Measurements from ENCODE around the gene SLC4A8. TPM values are rescaled to one million over a fixed set of nuclear protein-coding genes. Genes with fewer than 3 reads are reported as not detected.
A peak's percentile ranks its signal among the peaks of the same experiment; 100 is the strongest.

The SLC4A8 gene
- total and polyA plus RNA-seq, 8 donors, result 0.29 to 9.7 (median 0.97) TPM

DNA sequence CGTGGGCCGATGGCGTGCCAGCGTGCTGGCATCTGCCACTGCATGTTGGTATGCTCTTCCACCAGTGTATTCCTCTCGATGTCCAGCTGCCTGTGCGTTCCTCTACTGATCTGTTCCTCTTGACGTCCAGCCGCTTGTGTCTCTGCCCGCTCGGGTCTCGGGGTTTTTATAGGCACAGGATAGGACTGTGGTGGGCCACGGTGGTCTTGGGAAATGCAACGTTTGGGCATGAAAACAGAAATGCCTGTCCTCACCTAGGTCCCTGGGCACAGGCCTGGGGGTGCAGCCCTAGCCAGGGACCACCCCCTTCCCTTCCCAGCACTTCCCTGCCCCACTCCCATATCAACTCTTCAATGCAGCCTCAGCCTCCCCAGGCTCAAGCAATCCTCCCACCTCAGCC lies 23.1 kb upstream of the SLC4A8 start:
- Histone ChIP-seq H3K4me3 (no peak overlapping the region), H3K4me1 (peaks cover 0 to 13% (median 0%) of the 10 kb centered on the region in 4 donors), H3K27me3 (peaks cover 0 to 11% (median 0%) of the 10 kb centered on the region in 3 donors), H3K36me3 (no peaks in the 10 kb centered on the region), H3K27ac (peak overlapping the region in 1 of 5 donors; percentile 18), H3K9me3 (no peaks in the 10 kb centered on the region)
- intact Hi-C loops (cut with DNase I; ENCODE audit: low total_unique reads), result no loop called here
- DNase-seq, result no peak
- no peak for TF ChIP-seq POLR2AphosphoS5 (IDR thresholded peaks at IDR 0.05)
- TF ChIP-seq POLR2A (IDR thresholded peaks at IDR 0.05), result no peak
- no peak for TF ChIP-seq CTCF (IDR thresholded peaks at IDR 0.05)
- no peak for TF ChIP-seq EP300 (IDR thresholded peaks at IDR 0.05)
- WGBS, 5 donors, result 79 to 88% (median 84%) methylated on average over 13 of the region's 13 CpGs

DNA sequence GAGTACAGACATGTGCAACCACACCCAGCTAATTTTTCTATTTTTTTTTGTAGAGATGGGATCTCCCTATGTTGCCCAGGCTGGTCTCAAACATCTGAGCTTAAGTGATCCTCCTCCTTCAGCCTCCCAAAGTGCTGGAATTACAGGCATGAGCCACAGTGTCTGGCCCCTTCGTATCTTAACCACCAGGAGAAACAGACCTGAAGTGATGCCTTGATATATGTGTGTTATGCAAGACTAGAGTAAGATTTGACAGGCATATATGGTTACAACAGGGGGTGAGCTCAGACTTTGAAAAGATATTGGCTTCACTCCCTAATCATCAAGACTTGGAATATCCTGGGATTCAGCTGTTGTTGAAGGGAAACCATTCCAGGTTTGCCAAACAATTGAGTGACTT lies 22.7 kb upstream of the SLC4A8 start:
- H3K27ac ChIP-seq, result no peak overlapping the region
- H3K27me3 ChIP-seq, result peaks cover 0 to 11% (median 0%) of the 10 kb centered on the region in 3 donors
- H3K4me1 ChIP-seq, result peaks cover 0 to 17% (median 0%) of the 10 kb centered on the region in 4 donors
- no peak for DNase-seq
- intact Hi-C loops (cut with DNase I; ENCODE audit: low total_unique reads), result no loop called here
- no peaks in the 10 kb centered on the region for H3K9me3 ChIP-seq
- H3K36me3 ChIP-seq, result no peaks in the 10 kb centered on the region
- no peak for TF ChIP-seq CTCF (IDR thresholded peaks at IDR 0.05)
- no peak for TF ChIP-seq EP300 (IDR thresholded peaks at IDR 0.05)
- H3K4me3 ChIP-seq, result no peak overlapping the region
- 0 to 50% (median 0%) methylated on average over 1 of the region's 1 CpG for WGBS, 5 donors

DNA sequence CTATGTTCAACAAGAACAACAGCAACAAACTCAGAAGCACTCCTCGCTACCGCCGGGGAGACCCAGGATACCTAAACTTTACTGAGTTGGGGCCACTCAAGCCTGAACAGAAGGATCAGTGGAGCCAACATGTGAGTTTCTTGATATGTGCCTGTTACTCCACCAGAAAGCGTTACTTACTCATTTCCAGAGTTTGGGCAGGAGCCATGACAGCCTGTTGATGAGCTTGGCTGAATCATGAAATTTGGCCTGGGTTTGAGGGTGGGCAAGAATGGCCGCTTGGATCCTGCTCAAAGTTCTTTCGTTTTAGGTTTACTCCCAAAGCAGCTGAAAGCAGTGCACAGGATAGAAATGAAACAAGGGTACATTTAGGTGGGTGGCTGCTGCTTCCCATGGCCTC lies 21.5 kb upstream of the SLC4A8 start:
- no peak for DNase-seq
- Histone ChIP-seq H3K27me3 (peaks cover 0 to 11% (median 0%) of the 10 kb centered on the region in 3 donors), H3K4me1 (peaks cover 0 to 20% (median 0%) of the 10 kb centered on the region in 4 donors), H3K36me3 (no peaks in the 10 kb centered on the region), H3K9me3 (no peaks in the 10 kb centered on the region), H3K4me3 (no peak overlapping the region), H3K27ac (no peak overlapping the region)
- 84 to 97% (median 95%) methylated on average over 6 of the region's 6 CpGs for WGBS, 5 donors
- intact Hi-C loops (cut with DNase I; ENCODE audit: low total_unique reads), result no loop called here
- TF ChIP-seq POLR2A (IDR thresholded peaks at IDR 0.05), result no peak
- no peak for TF ChIP-seq EP300 (IDR thresholded peaks at IDR 0.05)
- TF ChIP-seq POLR2AphosphoS5 (IDR thresholded peaks at IDR 0.05), result no peak
- TF ChIP-seq CTCF (IDR thresholded peaks at IDR 0.05), result no peak

GRCh38 chr12:51403681-51404136 lies 20.9 kb upstream of the SLC4A8 start:
- WGBS, 5 donors, result 68 to 91% (median 89%) methylated on average over 3 to 4 of the region's 4 CpGs
- peaks cover 0 to 20% (median 0%) of the 10 kb centered on the region in 4 donors for H3K4me1 ChIP-seq
- DNase-seq, result no peak

More at GRCh38 chr12:51403681-51404136, 20.9 kb upstream of the SLC4A8 start:
- intact Hi-C loops (cut with DNase I; ENCODE audit: low total_unique reads), result no loop called here
- TF ChIP-seq CTCF (IDR thresholded peaks at IDR 0.05), result no peak
- TF ChIP-seq POLR2A (IDR thresholded peaks at IDR 0.05), result no peak
- no peak for TF ChIP-seq POLR2AphosphoS5 (IDR thresholded peaks at IDR 0.05)
- no peak for TF ChIP-seq EP300 (IDR thresholded peaks at IDR 0.05)
- H3K27ac ChIP-seq, result no peak overlapping the region
- no peaks in the 10 kb centered on the region for H3K9me3 ChIP-seq
- H3K36me3 ChIP-seq, result no peaks in the 10 kb centered on the region
- peaks cover 0 to 11% (median 0%) of the 10 kb centered on the region in 3 donors for H3K27me3 ChIP-seq
- H3K4me3 ChIP-seq, result no peak overlapping the region
